GM21515 (cell line): ENCODE results near the gene IKZF3.
"Not testable (repeated sequence)": the region's sequence is repeated elsewhere in the genome, so short reads cannot be mapped to it uniquely, and the experiment has no call there.

ENCODE experiments used
- ATAC-seq: cut with Tn5 transposase; IDR thresholded peaks from one replicate; pipeline ENCODE4 v1.9.1; 2021; ENCODE audit not compliant: unreplicated experiment

Gene IKZF3

DNA sequence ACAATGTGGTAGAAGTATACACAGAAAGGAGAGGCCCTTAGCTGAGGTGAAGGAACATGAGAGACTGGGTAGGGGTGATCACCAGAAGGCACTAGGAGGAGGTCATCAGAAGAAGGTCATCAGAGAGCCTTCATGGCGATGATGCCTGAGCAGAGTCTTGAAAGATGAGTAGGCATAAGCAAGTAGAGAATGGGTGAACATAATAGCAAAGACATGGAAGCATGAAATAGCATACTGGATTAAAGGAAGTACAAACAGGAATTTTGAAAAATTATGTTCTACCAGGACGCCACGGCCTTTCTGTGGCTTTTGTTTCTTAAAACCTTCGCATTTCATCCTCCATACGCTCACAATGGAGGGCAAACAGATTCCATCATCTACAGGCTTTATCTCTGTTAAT, 2.9 kb downstream of the IKZF3 start:
- ATAC-seq: no peak

DNA sequence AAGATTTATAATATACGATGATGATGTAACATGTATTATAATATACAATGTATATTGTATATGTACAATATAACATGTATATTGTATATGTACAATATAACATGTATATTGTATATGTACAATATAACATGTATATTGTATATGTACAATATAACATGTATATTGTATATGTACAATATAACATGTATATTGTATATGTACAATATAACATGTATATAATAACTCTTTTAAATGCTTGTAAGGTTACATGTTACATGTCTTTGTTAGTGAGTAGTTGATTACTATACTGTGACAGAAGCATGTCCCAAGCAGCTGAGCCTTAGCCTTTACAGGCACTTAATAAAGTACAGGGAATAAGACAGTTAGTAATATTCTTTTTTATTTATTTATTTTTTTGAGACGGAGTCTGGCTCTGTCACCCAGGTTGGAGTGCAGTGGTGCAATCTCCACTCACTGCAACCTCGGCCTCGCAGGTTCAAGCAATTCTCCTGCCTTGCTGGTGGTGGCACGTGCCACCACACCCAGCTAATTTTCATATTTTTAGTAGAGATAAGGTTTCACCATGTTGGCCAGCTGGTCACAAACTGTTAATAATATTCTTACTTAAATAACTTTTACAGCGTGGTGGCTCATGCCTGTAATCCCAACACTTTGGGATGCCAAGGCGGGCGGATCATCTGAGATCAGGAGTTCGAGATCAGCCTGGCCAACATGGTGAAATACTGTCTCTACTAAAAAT, 8.0 kb downstream of the IKZF3 start:
- not testable (repeated sequence) for ATAC-seq

DNA sequence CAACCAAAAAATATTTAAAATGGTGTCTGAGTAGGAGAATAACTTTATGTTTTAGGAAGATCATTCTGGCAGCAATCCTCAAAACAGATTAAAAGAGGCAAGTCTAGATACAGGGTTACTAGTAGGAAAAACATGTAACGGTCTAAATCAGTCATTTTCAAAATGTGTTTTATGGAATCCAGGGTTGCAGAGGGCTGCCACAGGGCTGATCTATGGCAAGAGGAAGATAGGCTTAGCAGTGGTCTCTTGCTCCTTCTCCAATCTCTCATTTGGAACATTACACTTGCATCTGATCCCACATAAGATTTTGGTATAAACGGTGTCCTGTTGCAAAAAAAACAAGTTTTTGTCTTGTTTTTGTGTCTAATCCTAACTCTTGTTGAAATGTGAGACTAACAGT, 9.2 kb downstream of the IKZF3 start:
- no peak for ATAC-seq

DNA sequence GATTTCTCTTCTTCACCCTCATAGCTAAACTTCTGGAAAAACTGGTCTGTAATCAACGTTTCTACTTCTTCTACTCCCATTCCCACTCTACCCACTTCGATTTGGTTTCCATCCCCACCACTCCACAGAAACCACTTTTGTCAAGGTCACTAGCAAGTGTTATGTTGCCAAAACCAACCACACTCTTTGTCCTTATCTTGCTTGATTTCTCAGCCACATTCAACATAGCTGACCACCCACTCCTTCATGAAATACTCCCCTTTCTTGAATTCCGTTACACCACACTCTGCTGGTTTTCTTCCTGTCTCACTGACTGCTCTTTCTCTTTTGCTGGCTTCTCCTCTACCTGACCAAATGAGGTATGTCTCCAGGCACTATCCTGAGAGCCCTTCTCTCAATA, 11.9 kb downstream of the IKZF3 start:
- ATAC-seq: no peak

- not testable (repeated sequence) for ATAC-seq
These were observed 13.9 kb downstream of the IKZF3 start for GRCh38 chr17:39850186-39850585.

GRCh38 chr17:39848600-39848999, 15.5 kb downstream of the IKZF3 start:
- no peak for ATAC-seq

- ATAC-seq: no peak
These were observed 17.9 kb downstream of the IKZF3 start for GRCh38 chr17:39846205-39846604.

- no peak for ATAC-seq
These were observed 18.9 kb downstream of the IKZF3 start for GRCh38 chr17:39845052-39845846.

- no peak for ATAC-seq
These were observed 22.9 kb downstream of the IKZF3 start for GRCh38 chr17:39841134-39841683.

- no peak for ATAC-seq
These were observed 25.3 kb downstream of the IKZF3 start for GRCh38 chr17:39838784-39839183.

GRCh38 chr17:39838057-39838456, 26.1 kb downstream of the IKZF3 start:
- no peak for ATAC-seq

- ATAC-seq: no peak
These were observed 28.0 kb downstream of the IKZF3 start for GRCh38 chr17:39836117-39836516.

DNA sequence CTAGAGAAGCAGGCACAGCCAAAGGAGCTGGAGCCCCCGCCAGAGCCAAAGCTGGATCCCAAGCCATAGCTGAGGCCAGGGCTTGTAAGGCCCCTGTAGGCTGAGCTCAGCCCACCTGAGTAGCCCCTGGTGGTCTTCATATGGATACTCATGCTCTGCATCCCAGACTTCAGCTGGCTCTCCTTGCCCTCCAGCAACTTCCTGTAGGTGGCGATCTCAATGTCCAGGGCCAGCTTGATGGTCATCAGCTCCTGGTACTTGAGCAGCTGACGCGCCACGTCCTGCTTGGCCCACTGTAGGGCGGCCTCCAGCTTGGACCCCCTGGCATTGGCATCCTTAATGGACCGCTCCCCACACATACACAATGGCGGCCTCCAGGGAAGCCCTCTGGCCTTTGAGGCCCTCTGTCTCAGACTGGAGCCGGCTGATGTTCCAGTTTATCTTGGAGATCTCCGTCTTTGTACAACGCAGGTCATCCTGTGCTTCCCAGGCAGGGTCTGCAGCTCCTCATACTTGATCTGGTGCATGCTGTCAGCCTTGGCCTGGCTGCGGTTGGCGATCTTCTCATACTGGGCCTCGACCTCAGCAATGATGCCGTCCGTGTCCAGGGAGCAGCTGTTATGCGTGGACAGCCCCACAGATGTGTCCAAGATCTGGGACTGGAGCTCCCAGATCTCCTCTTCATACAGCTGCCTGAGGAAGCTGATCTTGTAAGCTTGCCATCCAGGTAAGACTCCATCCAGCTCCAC, 28.9 kb downstream of the IKZF3 start:
- ATAC-seq: no peak

- ATAC-seq: no peak
These were observed 30.1 kb downstream of the IKZF3 start for GRCh38 chr17:39834017-39834416.

GRCh38 chr17:39831588-39831987, 32.5 kb downstream of the IKZF3 start:
- ATAC-seq: no peak

DNA sequence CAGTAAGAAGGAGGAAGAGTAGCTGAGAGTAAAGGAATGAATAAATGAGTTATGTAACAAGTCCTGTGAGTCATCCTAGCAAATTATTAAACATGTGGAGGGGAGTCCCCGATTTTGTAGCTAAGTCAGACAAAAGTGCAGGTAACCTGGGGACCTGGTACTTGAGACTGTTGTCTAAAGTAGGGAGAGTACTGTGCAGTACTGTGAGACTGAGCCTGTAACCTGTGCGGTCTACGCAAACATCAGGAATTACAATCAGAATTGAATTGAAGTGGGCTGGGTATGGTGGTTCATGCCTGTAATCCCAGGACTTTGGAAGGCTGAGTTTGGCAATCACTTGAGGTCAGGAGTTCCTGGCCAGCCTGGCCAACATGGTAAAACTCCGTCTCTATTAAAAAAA, 35.7 kb downstream of the IKZF3 start:
- ATAC-seq: no peak

DNA sequence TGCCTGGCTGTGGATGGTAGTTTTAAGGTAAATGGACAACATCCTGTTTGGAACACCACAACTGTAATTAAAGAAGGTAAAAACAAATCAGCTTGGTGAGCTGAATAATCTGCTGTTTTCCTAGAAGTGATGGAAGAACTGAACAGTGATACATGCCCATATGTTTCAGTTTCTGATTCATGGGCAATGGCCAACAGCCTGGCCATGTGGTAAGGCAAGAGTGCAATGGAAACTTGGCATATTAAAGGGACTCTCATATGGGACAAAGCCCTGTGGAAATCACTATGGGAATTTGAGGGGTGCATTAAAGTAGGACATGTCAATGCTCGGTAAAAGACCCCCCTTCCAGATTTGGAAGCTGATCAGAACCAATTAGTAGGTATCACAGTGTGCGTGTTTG, 37.8 kb downstream of the IKZF3 start:
- no peak for ATAC-seq

GRCh38 chr17:39823407-39824054, 40.6 kb downstream of the IKZF3 start:
- ATAC-seq: no peak

DNA sequence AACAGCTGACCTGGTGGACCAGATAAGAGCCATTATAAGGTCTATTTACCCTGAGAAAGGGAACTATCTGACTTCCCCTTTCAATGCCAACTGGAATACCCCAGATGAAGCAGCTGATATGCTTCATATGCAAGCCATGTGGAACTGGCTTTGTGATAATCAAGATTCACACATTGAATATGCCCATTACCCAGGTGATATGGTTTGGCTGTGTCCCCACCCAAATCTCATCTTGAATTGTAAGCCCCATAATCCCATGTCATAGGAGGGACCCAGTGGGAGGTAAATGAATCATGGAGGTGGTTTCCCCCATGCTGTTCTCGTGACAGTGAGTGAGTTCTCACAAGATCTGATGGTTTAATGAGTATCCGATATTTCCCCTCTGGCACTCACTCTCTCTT, 42.1 kb downstream of the IKZF3 start:
- ATAC-seq: no peak

DNA sequence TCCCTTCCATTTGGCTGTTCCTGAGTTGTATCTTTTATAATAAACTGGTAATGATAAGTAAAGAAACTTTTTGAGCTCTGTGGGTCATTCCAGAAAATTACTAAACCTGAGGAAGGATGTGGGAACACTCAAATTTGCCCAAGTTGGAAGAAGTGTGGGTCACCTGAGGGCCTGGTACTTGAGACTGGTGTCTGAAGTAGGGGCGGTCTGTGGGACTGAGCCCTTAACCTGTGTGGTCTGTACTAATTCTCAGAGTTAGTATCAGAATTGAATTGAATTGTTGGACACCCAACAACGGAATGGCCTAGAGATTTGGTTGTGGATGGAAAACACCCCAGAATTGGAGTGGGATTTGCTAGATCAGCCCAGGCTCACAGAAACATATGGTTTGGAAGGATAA, 43.1 kb downstream of the IKZF3 start:
- no peak for ATAC-seq

DNA sequence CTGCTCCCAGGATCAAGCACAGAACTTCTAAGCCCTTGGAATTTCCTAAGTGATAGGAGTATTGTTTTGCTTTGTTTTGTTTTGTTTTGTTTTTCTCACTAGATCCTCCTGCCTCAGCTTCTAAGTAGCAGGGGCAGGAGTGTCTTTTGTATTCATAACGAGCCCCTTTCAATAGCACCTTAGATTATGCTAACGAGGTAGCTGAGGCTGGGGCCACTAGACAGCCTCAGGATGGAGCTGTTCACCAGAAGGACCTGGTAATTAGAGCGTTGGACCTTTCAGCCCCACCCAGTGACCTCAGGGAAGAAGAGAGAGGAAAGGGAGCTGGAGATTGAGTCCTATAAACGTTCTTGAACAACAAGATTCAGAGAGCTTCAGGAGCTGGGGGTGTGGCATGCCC, 43.6 kb downstream of the IKZF3 start:
- no peak for ATAC-seq
